NCI-H1417 treated with DMSO at 0.1 percent for 48 hours (cell line): Measurements from ENCODE around the gene PATE2.

Experiments used
- DNase-seq: peaks from one replicate; lab custom pipeline; 2025; lab: John Stamatoyannopoulos, UW

The PATE2 gene

GRCh38 chr11:125778728-125779127 lies at the start of gene PATE2:
Gene PATE2 (minus strand): TSS chr11:125778828. CDS start chr11:125778773, 55 bp downstream.
- DNase-seq: no peak

- DNase-seq: no peak
Measured at GRCh38 chr11:125807909-125808308, 29.3 kb upstream of the PATE2 start.

- no peak for DNase-seq
Measured at GRCh38 chr11:125802387-125802786, 23.8 kb upstream of the PATE2 start.

GRCh38 chr11:125799808-125800207 lies 21.2 kb upstream of the PATE2 start:
- no peak for DNase-seq

- DNase-seq: no peak
Measured at GRCh38 chr11:125797641-125798040, 19.0 kb upstream of the PATE2 start.

- DNase-seq: no peak
Measured at GRCh38 chr11:125790825-125791224, 12.2 kb upstream of the PATE2 start.

GRCh38 chr11:125787827-125788226 lies 9.2 kb upstream of the PATE2 start, which contains the start of gene PATE3:
Gene PATE3 (plus strand): TSS chr11:125788127. CDS start chr11:125788152, 25 bp downstream.
- DNase-seq: no peak

- no peak for DNase-seq
Measured at GRCh38 chr11:125784678-125785077, 6.0 kb upstream of the PATE2 start.

- no peak for DNase-seq
Measured at GRCh38 chr11:125777309-125777708, 1.3 kb downstream of the PATE2 start.

GRCh38 chr11:125773516-125773915 lies 5.1 kb downstream of the PATE2 start:
- DNase-seq: no peak

- DNase-seq: no peak
Measured at GRCh38 chr11:125772834-125773505, 5.7 kb downstream of the PATE2 start.

- DNase-seq: no peak
Measured at GRCh38 chr11:125770583-125770982, 8.0 kb downstream of the PATE2 start.

- no peak for DNase-seq
Measured at GRCh38 chr11:125768336-125769046, 10.1 kb downstream of the PATE2 start.

GRCh38 chr11:125766251-125766650 lies 12.4 kb downstream of the PATE2 start:
- no peak for DNase-seq

GRCh38 chr11:125763483-125763882 lies 15.1 kb downstream of the PATE2 start:
- DNase-seq: no peak

GRCh38 chr11:125762445-125762844 lies 16.2 kb downstream of the PATE2 start:
- no peak for DNase-seq

- no peak for DNase-seq
Measured at GRCh38 chr11:125756050-125756449, 22.6 kb downstream of the PATE2 start.

- no peak for DNase-seq
Measured at GRCh38 chr11:125750629-125751028, 28.0 kb downstream of the PATE2 start.

GRCh38 chr11:125745979-125746378 lies 32.6 kb downstream of the PATE2 start, which contains the start of gene PATE1:
Gene PATE1 (plus strand): TSS chr11:125746279. CDS start chr11:125746305, 26 bp downstream.
- no peak for DNase-seq

- no peak for DNase-seq
Measured at GRCh38 chr11:125743681-125744080, 34.9 kb downstream of the PATE2 start.

- DNase-seq: no peak
Measured at GRCh38 chr11:125740617-125741016, 38.0 kb downstream of the PATE2 start.

- no peak for DNase-seq
Measured at GRCh38 chr11:125728969-125729368, 49.7 kb downstream of the PATE2 start.
